Tibial nerve (tissue), 4 donors: ENCODE data around the gene ABCB4.

Source experiments
- EP300 ChIP-seq, 2 donors: sonication (generic); formaldehyde crosslinking; IDR thresholded peaks; one replicate each; pipeline ENCODE4 v1.6.1; 2017; ENCODE audit warnings: antibody characterized with exemption in 2 of 2, mild to moderate bottlenecking in 1 of 2
- POLR2A ChIP-seq, 2 donors: fragments of 450-650 bp; IDR thresholded peaks; one replicate each; pipeline ENCODE4 v1.6.1; 2017; ENCODE audit warnings: antibody characterized with exemption in 2 of 2, mild to moderate bottlenecking in 2 of 2, moderate library complexity in 2 of 2
- TF ChIP-seq, protein P1 (sequence below), 5 experiments: fragments of 200-600 bp in 3 of 5; fragments of 450-650 bp in 2 of 5; sonication (generic) in 3 of 5; IDR thresholded peaks; one replicate each; pipeline ENCODE4 v1.5.1; 2016 to 2019; ENCODE audit warnings: antibody characterized with exemption in 5 of 5, mild to moderate bottlenecking in 3 of 5, moderate library complexity in 2 of 5

DNA sequence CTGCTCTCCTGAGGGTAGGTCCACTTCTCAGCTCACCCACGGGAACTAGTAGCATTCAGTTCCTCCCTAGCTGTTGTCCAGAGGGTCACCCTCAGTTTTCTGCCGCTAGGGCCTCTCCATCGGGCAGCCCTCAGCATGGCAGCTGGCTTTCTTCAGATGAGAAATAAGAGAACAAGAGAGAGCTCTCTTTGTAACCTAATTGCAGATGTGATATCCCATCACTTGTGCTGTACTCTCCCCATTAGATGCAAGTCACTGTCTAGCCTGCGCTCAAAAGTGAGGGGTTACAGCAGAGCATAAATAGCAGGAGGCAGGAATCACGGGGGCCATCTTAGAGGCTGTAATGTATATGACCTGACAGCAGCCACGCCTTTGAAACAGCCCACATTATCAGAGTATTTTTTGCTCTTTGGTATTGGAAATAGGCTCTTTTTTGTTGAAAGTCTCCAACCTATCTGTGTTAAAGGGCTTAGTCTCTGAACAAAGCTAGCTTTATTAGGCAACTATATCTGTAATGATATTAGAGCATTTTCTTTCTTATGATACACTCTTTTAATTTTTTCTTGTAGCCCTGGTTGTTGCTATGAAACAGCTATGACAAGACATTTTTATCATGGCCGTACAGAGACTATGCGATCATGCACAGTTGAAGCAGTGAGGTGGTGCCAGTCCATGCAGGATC, 84.3 kb downstream of the ABCB4 start:
- TF ChIP-seq, protein P1, sequence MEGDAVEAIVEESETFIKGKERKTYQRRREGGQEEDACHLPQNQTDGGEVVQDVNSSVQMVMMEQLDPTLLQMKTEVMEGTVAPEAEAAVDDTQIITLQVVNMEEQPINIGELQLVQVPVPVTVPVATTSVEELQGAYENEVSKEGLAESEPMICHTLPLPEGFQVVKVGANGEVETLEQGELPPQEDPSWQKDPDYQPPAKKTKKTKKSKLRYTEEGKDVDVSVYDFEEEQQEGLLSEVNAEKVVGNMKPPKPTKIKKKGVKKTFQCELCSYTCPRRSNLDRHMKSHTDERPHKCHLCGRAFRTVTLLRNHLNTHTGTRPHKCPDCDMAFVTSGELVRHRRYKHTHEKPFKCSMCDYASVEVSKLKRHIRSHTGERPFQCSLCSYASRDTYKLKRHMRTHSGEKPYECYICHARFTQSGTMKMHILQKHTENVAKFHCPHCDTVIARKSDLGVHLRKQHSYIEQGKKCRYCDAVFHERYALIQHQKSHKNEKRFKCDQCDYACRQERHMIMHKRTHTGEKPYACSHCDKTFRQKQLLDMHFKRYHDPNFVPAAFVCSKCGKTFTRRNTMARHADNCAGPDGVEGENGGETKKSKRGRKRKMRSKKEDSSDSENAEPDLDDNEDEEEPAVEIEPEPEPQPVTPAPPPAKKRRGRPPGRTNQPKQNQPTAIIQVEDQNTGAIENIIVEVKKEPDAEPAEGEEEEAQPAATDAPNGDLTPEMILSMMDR (IDR thresholded peaks at IDR 0.05), result no peak
- TF ChIP-seq POLR2A (IDR thresholded peaks at IDR 0.05) (no peak), EP300 (IDR thresholded peaks at IDR 0.05) (no peak)
